Measurements from ENCODE around the gene ARHGAP8.

GRCh38 chr22:44816141-44816540 is 63.8 kb downstream of the ARHGAP8 start:
- TF ChIP-seq, protein P1, sequence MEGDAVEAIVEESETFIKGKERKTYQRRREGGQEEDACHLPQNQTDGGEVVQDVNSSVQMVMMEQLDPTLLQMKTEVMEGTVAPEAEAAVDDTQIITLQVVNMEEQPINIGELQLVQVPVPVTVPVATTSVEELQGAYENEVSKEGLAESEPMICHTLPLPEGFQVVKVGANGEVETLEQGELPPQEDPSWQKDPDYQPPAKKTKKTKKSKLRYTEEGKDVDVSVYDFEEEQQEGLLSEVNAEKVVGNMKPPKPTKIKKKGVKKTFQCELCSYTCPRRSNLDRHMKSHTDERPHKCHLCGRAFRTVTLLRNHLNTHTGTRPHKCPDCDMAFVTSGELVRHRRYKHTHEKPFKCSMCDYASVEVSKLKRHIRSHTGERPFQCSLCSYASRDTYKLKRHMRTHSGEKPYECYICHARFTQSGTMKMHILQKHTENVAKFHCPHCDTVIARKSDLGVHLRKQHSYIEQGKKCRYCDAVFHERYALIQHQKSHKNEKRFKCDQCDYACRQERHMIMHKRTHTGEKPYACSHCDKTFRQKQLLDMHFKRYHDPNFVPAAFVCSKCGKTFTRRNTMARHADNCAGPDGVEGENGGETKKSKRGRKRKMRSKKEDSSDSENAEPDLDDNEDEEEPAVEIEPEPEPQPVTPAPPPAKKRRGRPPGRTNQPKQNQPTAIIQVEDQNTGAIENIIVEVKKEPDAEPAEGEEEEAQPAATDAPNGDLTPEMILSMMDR (conservative IDR thresholded peaks at IDR 0.05; ENCODE audit: low read length), result no peak
- TF ChIP-seq EZH2phosphoT487 (IDR thresholded peaks at IDR 0.05; ENCODE audit: borderline replicate concordance), result no peak

Measured in Loucy (cell line).